Central memory CD4-positive, alpha-beta T cell (primary cell): ENCODE results near the gene ITGA5.

Source experiments
- DNase-seq: peaks from one replicate; pipeline ENCODE4 v3.0.0; 2022

Gene ITGA5

DNA sequence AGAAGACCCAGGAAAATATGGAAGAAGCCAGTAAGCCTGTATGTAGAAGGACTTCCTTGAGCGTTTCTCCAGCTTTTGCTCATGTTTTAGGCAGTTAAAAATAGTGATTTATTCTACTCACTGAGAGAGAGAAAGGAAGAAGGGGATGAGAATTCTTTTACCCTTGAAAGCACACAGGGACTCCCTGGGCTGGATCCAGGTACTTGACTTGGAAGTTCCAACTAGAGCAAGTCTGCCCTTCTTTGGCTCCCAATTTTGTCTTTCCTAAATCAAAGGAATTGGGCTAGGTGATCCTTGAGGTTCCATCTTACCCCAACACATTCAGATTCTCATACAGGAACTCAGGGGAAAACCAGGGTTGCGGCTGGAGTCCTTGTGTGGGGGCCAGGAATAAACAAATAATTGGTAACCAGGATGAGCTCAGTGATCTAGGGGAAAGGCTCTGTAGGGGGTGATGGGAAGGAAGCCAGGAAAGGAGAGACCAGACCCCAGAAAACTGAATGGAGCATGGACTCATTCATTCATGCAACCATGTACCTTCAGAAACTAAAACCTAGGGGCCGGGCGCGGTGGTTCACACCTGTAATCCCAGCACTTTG lies 11.5 kb upstream of the ITGA5 start:
- DNase-seq: no peak

DNA sequence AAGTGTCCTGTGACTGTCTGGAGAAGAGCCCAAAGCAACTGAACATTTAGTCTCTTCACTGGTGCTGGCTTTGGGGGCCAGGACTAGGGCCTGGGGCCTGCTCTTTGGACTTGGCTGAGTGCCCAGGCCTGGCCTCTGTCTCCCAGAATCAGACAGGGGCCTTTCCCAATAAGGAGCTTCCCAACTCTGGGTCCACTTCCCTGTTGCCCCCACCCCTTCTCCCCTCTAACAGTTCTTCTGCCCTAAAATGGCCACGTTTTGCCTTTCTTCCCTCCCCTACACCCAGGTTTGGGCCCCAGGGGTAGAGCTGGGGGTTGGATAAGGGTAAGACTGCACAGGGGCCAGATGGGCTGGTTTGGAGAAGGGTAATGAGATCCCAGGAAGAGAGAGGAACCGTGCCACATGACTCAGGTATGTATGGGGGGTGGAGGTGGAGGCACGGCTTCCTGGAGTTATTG lies 10.0 kb upstream of the ITGA5 start:
- no peak for DNase-seq

DNA sequence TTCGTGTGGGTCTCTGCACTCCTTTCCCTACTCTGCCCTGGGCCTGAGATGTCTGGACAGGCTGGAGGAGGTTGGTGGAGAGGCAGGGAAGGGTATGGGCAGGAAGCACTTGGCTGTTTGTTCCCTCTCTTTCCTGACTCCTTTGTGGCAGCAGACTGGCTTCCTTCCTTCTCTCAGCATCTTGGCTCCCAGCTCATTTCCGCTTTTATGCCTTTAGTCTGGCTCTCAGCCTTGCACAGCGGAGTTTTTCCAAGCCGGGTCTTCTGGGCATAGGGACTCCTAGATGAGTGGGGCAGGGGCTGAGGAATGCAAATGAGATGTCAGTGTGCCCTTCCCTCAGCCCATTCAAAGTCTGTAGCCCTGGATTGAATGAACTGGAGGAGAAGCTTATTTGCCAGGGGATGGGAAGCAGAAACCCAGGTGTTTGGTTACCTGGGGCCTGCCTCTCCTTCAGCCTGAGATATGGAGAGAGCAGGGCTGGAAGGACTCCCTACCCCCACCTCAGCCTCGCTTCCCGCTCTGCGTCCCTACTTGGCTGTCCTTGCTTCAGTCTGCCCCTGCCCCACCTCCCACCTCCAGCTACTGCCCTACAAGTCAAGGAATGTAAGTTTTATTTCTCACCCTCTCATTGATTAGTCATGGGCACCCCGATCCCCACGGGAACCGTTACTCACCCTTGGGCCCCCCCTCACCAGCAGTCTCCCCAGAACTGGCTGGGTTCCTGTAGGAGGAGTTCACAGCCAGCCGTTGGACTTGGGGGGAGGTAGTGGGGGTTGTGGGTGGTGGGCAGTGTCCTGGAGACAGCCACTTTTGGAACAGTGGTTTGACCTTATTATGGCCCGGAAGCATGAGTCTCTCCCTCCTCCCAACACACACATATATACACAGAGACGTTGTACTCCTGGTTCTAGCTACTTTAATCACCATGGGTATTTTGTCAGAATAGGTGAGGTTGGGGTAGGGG lies 9.3 kb upstream of the ITGA5 start:
- DNase-seq: no peak

DNA sequence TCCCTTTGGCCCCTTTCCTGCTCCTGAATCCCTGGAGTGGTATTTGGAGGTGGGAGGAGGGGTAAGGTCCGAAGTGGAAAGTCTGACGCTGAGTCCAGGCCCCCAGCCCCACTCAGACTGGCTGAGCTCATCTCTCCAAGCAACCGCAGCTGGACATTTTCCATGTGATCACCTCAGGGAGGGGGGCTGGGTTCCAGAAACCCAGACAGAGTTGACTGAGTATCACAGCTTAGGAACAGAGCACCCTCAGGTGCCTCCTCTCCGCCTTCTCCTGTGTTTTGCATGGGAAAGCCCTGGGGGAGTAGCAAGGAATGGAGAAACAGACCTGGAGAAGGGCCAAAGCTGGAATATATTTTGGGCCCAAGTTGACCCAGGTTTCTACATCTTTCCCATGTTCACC lies 8.0 kb upstream of the ITGA5 start:
- DNase-seq: no peak

DNA sequence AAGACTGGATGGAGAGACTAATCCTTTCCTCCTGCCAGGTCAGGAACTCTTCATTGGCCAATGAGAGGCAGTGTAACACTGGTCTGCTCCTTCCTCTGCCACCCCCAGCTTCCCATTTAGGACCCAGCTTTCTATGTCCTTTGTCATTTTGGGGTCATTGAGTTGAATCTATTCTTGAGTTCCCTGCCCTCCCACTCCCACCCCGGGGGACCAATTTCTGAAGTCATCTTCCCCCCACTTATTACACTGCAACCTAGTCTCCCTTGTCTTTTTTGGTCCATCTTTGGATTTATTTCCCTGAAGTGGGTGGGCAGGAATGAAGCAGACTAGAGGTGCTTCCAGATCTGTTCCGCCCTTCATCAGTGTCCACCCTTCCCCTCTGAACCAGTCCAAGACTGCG lies 7.6 kb upstream of the ITGA5 start:
- DNase-seq: no peak

DNA sequence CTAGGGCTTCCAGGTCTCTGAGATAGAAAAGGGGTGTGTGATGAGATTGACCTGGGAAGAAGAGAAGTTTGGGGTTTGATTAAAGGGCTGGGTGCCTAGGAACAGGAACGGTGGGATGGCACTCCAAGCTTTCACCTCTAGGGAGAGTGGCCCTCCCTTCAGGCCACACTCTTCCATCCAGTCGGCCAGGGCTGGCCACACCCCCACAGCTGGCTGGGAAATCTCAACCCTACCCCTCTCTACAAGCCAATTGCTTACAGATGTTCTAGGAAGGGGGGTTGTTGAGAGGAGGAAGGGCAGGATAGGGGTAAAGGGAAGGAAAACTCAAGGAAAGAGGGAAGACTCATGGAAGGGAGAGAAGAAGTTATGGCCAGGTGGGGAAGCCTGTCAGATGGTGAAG lies 6.6 kb upstream of the ITGA5 start:
- no peak for DNase-seq

DNA sequence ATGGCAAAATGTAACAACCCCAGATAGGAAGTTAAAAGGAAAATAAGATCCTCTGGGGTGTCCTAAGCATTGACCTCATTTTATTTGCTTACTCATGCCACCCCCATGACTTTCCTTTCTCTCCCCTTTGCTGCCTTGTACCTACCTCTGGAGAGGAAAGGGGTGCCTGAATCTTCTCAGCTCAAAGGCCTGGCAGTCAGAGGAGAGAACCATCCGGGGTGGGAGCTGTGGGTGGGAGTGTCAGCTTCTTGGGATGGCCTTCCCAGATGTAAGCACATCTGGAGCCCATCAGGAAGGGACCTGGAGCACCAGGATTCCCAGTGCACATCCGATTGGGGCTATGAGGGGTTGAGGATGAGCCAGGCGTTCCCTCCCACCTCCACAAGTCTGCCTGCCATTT lies 5.2 kb upstream of the ITGA5 start:
- DNase-seq: no peak

DNA sequence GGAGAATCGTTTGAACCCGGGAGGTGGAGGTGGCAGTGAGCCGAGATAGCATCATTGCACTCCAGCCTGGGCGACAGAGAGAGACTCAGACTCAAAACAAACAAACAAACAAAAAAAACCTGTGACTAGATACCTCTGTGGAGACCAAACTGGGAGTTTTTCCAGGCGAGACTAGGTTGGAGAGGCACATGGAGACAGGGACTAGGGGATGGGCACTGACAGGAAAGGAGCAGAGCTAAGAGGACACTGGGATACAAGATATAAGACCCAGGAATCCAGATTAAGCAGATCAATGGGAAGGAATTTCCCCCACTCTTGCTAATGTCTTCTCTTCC lies 4.7 kb upstream of the ITGA5 start:
- no peak for DNase-seq

DNA sequence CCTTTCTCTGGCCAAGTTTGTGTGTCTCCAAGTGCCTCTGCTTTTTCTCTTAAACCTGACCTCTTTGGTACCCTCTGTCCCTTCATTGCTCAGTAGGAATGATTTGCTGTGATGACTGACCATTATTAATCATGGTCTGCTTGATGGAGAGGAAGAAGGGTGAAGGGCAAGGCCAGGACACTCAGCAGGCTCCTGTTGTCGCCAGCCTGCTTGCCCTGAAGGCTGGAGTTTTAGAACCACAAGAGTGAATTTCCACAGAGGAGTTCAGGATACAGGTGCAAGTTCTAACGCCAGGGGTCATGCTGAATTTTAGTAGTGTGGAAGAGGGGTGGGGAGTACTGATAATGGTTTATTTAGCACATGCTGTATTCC lies 2.8 kb upstream of the ITGA5 start:
- DNase-seq: no peak

DNA sequence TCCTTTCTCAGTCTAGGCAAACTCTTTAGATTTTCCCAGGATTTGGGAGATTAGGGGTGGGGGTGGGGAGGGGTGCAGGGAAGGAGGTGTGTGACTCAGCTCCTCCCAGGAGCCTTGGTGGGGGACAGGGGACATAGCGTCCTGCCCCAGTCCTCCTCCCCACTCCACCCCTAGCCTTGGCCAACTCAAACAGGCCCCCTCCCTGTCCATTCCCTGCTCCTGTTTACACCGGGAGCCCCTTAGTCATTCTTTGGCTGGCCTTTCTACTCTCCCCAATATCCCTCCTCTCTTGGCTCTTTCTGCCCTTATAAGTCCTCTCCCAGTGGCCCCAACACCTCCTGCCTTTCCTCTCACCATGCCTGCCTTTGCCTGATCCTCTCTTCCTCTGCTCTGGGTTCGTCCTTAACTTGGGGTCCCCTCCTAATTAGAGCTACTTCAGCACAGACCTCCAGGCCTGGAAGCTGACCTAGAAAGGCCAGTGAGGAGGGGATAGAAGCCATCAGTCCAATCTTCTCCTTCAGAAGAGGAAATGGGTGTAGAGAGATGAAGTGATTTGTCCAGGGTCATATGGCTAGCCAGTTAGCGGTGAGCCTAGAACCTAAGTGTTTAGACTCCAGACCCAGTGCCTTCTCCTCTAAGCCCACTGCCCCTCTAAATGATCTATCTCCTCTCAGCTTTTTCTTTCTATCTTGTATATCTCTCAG lies 2.3 kb upstream of the ITGA5 start:
- DNase-seq: no peak

DNA sequence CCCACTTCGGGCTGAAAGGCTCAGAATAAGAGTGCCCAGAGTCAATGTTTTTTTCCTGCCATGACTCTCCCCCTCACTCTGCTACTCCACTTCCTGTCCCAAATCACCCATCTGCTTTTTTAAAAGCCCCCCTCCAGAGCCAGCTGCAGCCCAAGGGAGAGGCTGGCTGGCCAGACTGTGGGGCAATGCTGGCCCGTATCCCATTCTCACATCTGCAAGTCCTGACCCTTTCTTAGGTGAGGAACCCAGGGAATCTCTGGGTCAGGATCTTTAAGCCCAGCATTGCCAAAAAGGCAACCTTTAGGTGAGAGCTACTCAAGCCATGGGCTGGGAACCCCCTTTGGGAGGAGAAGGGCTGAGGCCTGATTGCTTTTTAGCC lies 1.7 kb upstream of the ITGA5 start:
- DNase-seq: no peak

DNA sequence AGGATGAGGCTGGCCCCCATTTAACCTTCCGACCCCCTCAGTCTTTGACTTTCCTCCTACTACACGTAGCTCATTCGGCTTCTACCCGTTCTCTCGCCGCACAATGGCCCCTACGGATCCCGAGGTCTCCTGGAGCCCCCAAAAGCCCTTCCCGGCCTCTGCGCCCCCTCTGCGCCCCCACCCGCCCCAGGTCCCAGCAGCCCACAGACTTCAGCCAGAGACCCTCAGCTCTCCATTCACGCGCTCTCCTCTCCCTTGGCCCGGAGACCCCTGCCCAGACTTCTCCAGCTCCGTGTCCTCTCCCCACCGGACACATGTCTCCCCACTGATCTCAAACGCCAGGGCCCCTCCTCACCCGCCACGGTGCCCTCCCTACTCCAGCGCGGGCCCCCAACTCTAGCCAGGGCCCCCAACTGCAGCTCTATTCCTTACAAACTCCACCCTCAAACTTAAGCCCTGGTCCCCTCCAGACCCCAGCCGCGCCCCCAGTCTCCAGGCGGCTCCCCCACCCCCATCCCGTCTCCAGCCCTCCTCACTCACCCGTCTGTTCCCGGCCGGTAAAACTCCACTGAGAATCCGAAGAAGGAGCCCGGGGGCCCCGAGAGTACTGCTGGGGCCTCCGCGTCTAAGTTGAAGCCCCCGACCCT lies 502 bp downstream of the ITGA5 start:
- DNase-seq: no peak

DNA sequence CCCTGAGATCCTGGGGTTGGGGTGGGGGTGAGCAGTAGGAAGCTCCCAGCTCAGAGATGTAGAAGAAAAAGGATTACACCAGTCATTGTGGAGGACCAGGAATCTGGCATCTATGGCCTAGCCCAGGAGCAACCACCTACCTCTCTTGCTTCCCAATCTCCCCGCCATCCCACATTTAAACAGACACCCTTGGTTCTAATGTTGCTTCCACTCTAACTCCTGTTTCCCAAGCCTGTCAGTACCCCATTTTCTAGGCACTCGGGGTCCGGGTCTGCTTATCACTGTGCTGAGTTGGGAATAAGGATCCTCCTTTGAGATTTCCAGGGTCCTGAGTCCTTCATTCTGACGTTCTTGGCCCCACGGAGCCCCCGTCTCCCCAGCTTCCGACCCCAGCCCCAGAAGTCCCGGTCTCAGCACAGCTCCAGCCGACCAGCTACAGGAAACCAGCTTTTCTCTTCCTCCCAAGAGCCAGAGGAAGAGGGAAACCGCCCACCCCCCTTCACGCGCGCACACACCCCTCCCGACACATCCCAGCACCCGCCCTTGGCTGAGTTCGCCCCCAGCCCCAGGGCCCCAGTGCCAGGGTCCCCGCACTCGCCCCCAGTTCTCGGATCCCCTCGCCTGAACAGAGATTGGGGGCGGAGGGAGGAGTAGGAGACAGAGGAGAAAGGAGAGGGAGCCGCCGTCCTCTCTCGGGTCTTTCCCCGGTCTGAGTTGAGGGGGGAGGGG lies 1.2 kb downstream of the ITGA5 start:
- no peak for DNase-seq

DNA sequence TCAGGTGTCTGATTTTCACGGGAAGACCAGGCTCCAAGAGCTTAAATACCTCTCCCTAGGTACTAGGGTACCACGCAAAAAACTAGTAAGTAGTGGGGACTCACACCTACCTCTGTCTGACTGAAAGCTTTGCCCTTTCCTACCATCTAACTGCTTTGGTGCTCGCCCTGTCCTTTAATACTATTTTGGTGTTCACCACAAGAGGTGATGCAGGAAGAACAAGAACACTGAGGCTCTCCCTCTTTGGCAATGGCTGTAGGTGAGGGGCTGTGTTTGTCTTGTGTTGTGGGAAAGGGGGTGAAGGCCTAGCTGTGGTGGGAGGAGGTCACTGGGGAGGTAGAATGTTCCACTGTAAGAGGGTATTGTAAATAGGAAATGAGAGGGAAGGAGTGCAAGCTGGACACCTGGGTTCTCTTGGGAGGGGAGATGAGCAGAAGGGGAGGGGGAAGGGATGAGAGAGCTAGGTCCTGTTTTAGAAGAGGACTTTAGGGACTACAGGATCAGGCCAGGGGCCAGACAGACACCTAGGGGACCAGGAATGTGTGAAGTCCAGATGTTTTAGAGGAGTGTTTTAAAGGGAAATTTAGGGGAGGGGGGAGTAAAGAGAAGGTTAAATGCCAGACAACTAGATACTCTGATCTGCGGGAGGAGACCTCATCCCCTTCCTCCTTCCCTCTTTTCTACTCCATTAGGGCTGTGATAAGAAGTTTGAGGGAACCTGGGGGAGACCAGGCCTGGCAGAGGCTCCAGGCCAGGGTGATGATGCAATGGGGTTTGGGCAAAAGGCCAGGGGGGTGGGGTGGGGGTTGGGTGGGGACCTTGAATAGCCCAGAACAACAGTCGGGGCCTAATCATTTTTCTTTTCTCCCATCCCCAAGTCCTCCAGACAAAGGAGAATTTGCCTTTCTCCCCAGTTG lies 2.1 kb downstream of the ITGA5 start:
- DNase-seq: no peak

DNA sequence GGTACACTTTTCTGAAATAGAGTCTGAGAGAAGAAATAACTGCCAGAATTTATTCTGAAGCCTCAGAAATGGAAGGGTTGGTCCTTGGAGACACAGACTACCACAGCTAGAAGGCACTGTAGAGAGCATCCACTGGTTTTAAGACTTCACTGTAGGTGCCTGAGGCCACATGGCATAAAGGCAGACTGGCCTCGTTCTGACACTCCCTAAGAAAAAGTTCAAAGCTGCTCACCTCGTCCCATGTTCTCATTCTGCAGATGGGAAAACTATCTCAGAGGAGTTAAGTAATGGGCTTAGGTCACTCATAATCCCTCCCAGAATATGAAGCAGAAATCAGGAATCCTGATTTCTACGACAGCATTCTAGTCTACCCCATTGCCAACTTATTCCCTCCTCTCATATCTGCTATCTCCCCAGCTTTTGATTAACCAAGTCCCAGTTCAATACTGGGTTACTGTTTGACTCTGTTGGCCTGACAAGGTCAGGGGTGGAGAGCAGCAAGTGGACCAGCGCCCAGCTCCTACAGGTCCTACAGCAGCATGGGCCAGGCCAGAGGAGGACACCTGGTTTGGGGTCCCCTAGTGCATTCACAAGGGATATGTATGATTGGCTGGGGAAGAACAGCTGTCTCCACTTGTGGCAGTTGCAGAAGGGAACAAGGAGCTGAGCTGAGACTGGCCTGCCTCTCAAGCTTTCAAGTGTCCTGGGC lies 3.7 kb downstream of the ITGA5 start:
- DNase-seq: no peak

DNA sequence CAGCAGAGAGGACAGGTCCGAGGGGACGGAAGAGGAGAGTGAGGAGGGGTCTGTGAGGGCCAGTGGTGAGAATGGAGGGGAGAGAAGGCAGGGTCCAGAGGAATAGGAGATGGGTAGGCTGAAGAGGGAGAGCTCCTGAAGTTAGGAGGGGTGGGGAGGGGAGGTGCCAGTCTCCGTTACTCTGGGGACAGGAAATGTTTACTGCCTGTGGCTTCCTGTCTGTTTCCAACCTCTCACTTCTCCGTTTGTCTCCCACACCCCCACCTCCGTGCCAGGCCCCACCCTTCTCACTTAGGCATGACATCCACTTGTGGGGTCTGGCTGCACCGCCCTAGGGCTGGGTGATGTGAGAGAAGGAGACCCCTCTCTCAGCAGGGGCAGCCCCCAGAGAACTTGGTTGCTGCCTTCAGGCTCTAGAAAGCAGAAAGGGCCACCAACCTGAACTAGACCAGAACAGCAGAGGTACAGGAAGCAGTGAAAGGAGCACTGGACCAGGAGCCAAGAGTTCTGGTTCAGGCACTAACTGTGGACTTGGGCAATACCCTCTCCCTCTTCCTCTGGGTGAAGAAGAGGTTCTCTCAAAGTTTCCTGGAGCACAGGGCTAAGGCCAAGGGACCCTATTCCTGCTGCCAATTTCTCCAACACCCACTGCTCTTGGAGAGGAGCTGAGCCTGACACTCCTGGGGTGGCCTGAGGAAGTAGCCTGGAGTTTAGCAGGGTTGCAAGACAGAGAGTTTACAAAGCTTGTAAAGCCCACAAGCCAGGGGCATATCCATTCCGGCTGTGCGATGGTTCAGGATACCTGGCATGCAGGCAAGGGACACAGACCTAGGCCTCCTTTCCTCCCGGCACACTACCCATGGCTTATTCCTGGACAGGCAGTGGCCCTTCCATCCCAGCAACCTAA lies 5.5 kb downstream of the ITGA5 start:
- peak; percentile 85 for DNase-seq

DNA sequence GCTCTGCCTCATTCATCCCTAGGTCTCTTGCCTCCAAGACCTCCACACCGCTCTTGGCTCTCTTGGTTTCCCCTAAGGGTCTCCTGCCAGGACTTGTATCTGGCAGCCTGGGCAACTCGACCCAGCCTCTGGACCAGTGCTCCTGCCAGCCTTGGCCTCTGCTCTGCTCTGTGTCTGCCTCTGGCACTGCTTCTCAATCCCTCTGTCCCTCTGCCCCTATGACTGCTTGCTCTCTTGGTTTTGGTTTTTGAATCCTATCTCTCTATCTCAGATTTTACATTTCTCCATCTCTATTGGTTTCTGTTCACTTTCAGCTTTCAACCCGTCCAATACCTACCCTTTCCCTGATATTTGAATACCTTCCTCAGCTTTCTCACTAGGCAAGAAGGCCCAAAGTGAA lies 6.3 kb downstream of the ITGA5 start:
- peak; percentile 45 for DNase-seq

DNA sequence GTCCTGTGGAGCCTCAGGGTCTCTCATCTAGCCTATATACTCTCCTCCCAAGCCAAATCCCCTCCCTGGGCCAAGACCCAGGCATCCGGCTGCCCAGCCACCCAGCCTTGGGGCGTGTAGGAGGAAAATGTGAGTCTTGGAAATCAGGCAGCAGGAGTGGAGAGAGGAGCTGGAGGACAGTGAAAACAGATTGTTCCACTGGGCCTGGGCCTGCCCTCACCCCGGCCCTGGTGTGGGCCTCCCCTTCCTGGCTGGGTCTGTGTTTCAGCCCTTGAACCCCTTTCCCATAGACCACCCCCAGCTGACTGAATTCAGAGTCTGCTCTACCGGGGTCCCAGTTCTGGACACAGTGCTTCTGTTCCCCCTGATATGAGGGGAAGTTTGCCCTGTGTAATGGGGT lies 6.7 kb downstream of the ITGA5 start:
- DNase-seq: no peak

DNA sequence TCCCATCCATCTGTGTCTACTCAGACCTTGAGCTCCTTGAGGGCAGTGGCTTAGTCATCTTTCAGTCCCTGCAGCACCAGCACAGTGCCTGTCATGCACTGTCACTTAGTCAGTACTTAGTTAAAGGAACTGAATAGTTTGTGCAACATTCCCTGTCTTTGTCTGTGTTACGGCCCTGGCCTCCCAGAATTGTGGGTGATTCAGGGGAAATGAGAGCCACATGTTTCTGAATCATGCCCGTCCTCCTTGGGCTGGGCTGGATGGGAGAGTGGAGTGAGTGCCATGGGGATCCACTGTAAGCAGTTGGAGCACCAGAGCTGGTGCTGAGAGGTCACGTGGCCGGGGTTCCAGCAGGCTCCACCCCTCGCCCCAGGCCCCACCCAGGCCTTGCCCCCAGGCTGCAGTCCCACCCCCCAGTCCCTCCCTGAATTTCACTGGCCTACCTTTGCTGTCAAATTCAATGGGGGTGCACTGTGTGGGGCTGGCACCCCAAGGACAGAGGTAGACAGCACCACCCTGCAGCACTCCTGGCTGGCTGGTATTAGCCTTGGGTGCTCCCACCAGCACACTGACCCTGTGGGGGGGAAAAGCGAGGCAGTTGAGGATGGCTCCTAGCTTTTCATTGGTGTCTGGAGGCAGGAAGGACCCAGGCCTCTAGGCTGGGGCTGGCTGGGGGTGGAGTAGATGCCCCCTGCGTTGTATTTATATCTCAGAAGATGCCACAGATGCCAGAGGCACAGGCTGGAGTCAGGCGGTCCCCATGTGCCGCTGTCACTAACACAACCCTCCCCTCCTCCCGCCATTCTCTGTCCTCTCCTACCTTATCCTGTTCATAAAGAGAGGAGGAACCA lies 7.5 kb downstream of the ITGA5 start:
- DNase-seq: peak; percentile 42
